Lung (tissue), 12 donors: Measurements from ENCODE around the gene B3GNT9. TPM values are rescaled to one million over a fixed set of nuclear protein-coding genes. Genes with fewer than 3 reads are reported as not detected.
A peak's percentile ranks its signal among the peaks of the same experiment; 100 is the strongest.

ENCODE experiments used
- ATAC-seq: fragments of 200-7000 bp; cut with Tn5 transposase; one replicate; pipeline ENCODE4 v1.9.1; 2020; ENCODE audit warnings: moderate number of reproducible peaks; ENCODE audit not compliant: insufficient read depth, low FRiP score
- DNase-seq, 3 donors: peaks; one replicate each; pipeline ENCODE4 v3.0.0-alpha.2; 2013 to 2017
- H3K27ac ChIP-seq, 2 donors: one replicate each; pipeline ENCODE4 v1.5.1; 2013; ENCODE audit warnings: mild to moderate bottlenecking in 2 of 2, moderate library complexity in 2 of 2, control low read depth in 1 of 2, inconsistent platforms in 1 of 2, low read depth in 1 of 2, low read length in 1 of 2
- H3K27me3 ChIP-seq, 3 donors: one replicate each; pipeline ENCODE4 v1.5.1; 2013; ENCODE audit warnings: low read length in 2 of 3; ENCODE audit not compliant: control insufficient read depth in 3 of 3, insufficient read depth in 3 of 3
- H3K36me3 ChIP-seq, 4 donors: one replicate each; pipeline ENCODE4 v1.5.1; 2013; ENCODE audit warnings: low read length in 4 of 4, mild to moderate bottlenecking in 1 of 4, moderate library complexity in 1 of 4; ENCODE audit not compliant: control insufficient read depth in 4 of 4, insufficient read depth in 4 of 4
- H3K4me1 ChIP-seq, 5 donors: one replicate each; pipeline ENCODE4 v1.5.1; 2013; ENCODE audit warnings: low read length in 5 of 5, mild to moderate bottlenecking in 2 of 5, moderate library complexity in 1 of 5; ENCODE audit not compliant: control insufficient read depth in 5 of 5, insufficient read depth in 5 of 5
- H3K4me3 ChIP-seq: one replicate; pipeline ENCODE4 v1.5.1; 2013; ENCODE audit warnings: mild to moderate bottlenecking, control low read depth, moderate library complexity
- H3K9ac ChIP-seq, 2 donors: one replicate each; pipeline ENCODE4 v1.5.1; 2013; ENCODE audit warnings: low read length in 2 of 2, control low read depth in 1 of 2; ENCODE audit not compliant: insufficient read depth in 1 of 2
- H3K9me3 ChIP-seq, 4 donors: one replicate each; pipeline ENCODE4 v1.5.1; 2013; ENCODE audit warnings: low read length in 3 of 4, mild to moderate bottlenecking in 1 of 4, moderate library complexity in 1 of 4; ENCODE audit not compliant: control insufficient read depth in 4 of 4, insufficient read depth in 3 of 4
- CTCF ChIP-seq: IDR thresholded peaks from 2 replicates; pipeline ENCODE4 v1.5.1; 2012; ENCODE audit warnings: mild to moderate bottlenecking; ENCODE audit errors: control extremely low read depth, extremely low read depth
- WGBS, 2 donors: extraction: QIAGEN DNeasy Blood & Tissue Kit; methylation state at CpG; one replicate each; pipeline ENCODE4 v1.1.7; 2013; 5-methylcytosine and 5-hydroxymethylcytosine counted together
- polyA plus RNA-seq, 2 donors: library from polyadenylated mRNA; stranded (reverse); fragments of 200-250 nt; gene quantifications; one replicate each; pipeline ENCODE4 v1.2.1, GENCODE V29; 2013
- total RNA-seq, 2 donors: library from RNA; depleted of rRNA in 1 of 2; stranded (reverse); fragments of >200 nt in 1 of 2; gene quantifications; one replicate each; pipeline ENCODE4 v1.2.1, GENCODE V29; 2014 to 2021
- donor health status: control.
- donor health status: control.
- donor health status: Bipolar disorder and iron deficiency.
- donor health status: healthy.
- donor health status: DM: yes; HTN: yes; CAD: no.

B3GNT9 gene
- total and polyA plus RNA-seq, 4 donors: 8.4 to 22.9 (median 14.5) TPM

DNA sequence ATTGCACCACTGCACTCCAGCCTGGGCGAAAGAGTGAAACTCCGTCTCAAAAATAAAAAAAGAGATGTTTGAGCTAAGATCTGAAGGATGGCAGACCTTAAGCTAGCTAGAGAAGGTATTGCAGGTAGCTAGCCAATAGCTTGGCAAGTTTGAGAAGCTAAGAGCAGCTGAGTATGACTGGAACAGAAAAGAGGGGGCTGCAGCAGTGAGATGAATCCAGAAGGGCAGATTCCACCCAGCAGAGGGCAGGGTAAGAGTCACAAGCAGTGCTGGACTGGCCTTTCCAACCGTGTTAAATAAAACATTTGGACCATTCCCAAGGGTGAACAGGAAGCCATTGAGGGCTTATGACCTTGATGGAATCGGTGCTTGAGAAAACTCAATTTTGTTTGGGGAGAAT, 46.7 kb downstream of the B3GNT9 start:
- DNase-seq (peak; percentile 33 to 34 (median 34)), ATAC-seq (no peak)
- WGBS, 2 donors: 53 to 58% methylated on average over 4 of the region's 4 CpGs
- no peak overlapping the region for H3K9ac ChIP-seq
- H3K27ac ChIP-seq: no peak overlapping the region
- H3K27me3 ChIP-seq: no peaks in the 10 kb centered on the region
- H3K4me1 ChIP-seq: peaks cover 0 to 6% (median 0%) of the 10 kb centered on the region in 5 donors
- no peaks in the 10 kb centered on the region for H3K9me3 ChIP-seq
- peaks cover 0 to 2% (median under 1%) of the 10 kb centered on the region in 4 donors for H3K36me3 ChIP-seq
- TF ChIP-seq CTCF: no peak
- H3K4me3 ChIP-seq: no peak overlapping the region

DNA sequence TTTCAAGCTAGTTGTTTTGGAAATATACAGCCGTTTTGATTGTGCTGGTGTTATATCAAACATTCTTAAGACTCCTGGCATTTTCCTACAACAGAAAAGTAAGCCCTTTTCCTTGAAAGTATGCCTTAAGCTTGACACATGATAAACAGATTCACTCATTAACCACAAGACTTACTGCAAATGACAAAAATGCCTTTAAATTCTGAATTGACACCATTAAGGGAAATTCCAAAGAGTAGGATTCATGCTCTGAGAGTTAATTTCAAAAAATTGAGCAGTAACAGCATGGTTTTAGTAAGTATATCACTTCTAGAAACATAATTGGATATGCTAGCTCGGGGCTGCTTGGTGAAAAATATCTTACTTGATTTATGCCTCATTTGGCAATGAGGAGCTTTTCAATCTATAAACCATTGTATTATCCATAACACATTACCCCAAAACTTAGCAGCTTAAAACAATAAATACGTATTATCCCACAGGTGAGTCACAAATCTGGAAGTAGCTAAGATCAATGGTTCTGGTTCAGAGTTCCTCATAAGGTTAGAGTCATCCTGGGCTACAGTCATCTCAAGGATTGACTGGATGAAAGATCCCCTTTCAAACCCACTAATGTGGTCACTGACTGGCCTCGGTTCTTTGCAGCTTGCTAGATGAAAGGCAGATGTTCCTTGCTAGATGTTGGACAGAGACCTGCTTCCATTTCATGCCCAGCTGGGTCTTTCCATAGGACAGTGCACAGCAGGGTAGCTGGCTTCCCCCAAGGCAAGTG, 49.3 kb downstream of the B3GNT9 start:
- Histone ChIP-seq H3K9me3 (no peaks in the 10 kb centered on the region), H3K4me1 (peaks cover 0 to 3% (median 0%) of the 10 kb centered on the region in 5 donors), H3K27ac (no peak overlapping the region), H3K4me3 (no peak overlapping the region), H3K36me3 (peaks cover 0 to 7% (median 2%) of the 10 kb centered on the region in 4 donors), H3K27me3 (no peaks in the 10 kb centered on the region), H3K9ac (no peak overlapping the region)
- WGBS, 2 donors: 88 to 93% methylated on average over 4 of the region's 4 CpGs
- TF ChIP-seq CTCF: no peak
- ATAC-seq: no peak
- no peak for DNase-seq

DNA sequence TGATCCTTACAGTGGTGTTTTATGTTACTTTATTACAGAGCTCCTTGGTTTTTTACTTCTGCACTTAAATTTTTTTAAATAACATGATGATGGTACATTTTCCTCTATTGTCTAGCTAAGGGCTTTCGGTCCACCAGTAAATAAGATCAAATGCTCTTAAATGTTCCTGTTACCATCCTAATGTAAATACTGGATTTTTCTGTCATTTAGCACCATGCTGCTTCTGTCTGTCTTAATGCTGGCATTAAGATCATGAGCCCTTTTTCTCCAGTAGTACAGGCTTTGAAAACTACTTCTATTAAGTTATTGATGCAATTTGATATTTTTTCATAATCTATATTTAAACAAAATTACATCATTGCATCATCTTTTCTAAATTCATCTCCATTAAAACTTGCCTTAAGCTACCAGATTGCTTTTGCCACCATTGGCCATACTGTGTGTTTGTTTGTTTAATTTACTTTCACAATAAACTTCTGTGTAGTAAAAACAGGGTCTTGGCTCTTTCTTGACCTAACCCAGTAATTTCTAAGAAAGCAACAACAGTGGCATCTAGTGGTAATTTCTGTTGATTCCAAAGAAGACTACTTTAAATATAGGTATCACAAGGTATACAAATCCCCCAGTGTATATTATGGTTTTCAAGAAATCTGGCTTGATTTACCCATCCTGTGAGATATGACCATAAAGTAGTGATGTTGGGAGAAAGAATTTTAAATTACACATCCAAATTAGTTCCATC, 50.1 kb downstream of the B3GNT9 start:
- 95 to 100% methylated on average over 1 of the region's 1 CpG for WGBS, 2 donors
- peaks cover 0 to 2% (median 0%) of the 10 kb centered on the region in 5 donors for H3K4me1 ChIP-seq
- no peak overlapping the region for H3K27ac ChIP-seq
- no peak overlapping the region for H3K4me3 ChIP-seq
- no peaks in the 10 kb centered on the region for H3K9me3 ChIP-seq
- DNase-seq (peak in 2 of 3 donors; percentile 54 to 59), ATAC-seq (no peak)
- H3K9ac ChIP-seq: no peak overlapping the region
- H3K27me3 ChIP-seq: no peaks in the 10 kb centered on the region
- H3K36me3 ChIP-seq: peaks cover 0 to 7% (median 2%) of the 10 kb centered on the region in 4 donors
- TF ChIP-seq CTCF: no peak
